CD4-positive, alpha-beta T cell treated with Interleukin-15 for 1 hour (primary cell): ENCODE results near the gene SLC19A2.
"Not testable (repeated sequence)": the region's sequence is repeated elsewhere in the genome, so short reads cannot be mapped to it uniquely, and the experiment has no call there.

Experiments used
- DNase-seq: peaks from one replicate; pipeline ENCODE4 v3.0.0-alpha.2; 2020

The SLC19A2 gene, protein sequence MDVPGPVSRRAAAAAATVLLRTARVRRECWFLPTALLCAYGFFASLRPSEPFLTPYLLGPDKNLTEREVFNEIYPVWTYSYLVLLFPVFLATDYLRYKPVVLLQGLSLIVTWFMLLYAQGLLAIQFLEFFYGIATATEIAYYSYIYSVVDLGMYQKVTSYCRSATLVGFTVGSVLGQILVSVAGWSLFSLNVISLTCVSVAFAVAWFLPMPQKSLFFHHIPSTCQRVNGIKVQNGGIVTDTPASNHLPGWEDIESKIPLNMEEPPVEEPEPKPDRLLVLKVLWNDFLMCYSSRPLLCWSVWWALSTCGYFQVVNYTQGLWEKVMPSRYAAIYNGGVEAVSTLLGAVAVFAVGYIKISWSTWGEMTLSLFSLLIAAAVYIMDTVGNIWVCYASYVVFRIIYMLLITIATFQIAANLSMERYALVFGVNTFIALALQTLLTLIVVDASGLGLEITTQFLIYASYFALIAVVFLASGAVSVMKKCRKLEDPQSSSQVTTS

DNA sequence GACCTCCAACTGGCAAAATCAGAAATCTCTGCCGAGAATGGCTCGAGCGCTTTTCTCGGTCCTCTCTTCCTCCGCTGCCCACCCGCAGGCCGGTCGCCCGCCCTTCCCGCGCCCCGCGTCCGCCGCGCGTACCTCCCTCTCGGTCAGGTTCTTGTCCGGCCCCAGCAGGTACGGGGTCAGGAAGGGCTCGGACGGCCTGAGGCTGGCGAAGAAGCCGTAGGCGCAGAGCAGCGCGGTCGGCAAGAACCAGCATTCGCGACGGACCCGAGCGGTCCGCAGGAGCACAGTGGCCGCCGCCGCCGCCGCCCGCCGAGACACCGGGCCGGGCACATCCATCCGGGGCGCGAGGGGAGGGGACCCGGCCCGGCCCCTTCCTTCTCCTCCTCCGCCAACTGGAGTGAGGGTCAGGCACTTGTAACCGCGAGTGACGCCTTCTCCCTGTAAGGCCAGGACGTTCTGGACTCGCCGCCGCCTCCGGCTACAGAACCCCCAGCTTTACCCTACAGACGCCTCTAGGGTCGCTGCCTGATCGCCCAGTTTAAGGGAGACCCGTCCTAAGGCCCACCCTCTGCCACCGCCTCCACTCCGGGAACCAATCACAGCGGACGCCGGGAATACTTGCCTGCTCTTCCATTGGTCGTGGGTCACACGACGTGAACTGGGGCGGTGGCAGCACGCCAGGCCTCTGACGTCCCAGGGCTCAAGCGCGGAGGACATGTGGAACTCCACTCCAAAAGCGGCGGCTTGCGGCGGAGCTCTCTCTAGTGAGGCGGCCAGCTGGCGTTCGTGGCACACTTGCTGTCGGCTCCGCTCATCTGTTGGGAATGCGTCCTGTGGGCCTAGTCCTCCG, at the start of gene SLC19A2:
SLC19A2 (minus strand) TSS at position 514 of the 850 bp plus-strand sequence; CDS start at position 336, 178 bp downstream.
- peak; percentile 96 for DNase-seq

- DNase-seq = no peak
Observed at GRCh38 chr1:169534653-169535052, 48.9 kb upstream of the SLC19A2 start.

- not testable (repeated sequence) for DNase-seq
Observed at GRCh38 chr1:169533528-169534190, 47.9 kb upstream of the SLC19A2 start.

GRCh38 chr1:169530448-169530847, 44.7 kb upstream of the SLC19A2 start:
- DNase-seq = no peak

GRCh38 chr1:169529068-169529642, 43.4 kb upstream of the SLC19A2 start:
- no peak for DNase-seq

DNA sequence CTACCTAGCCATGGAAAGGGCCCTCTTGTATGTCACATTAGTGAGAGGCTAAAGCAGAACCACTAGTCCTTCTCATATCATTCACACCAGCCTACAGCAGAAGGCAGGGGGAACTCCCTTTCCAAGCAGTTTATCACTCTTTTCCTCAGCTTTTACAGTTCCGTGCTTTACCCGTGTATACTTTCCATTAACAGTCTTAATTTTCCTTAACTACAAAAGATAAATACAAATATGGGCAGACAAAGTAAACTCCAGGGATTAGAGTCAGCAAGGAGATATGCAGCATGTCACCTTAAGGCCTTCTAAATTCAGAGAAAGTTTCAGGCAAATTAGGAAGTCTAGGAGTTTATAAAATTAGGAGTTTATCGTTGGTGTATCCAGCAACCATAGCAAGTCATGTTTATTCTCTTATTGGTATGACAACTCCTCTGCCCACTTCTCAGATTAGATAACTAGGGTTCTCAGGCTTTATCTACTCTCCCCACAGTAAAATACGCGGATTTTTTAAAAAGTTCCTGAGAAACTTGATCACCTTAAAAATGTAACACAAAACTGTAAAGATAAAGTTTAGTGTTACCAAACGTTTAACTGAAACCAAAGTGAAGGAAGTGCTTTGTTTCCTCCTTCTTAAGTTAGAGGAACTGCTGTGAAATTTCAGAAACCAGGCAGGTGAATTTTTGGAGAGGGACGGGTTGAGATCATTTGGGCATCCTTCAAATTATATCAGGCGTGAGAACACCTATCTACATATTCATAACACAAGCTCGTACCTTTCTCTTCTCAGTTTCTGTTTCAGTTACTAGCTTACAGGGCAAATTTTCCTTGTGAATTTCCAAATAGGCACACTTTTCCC, 42.7 kb upstream of the SLC19A2 start:
- DNase-seq = no peak

DNA sequence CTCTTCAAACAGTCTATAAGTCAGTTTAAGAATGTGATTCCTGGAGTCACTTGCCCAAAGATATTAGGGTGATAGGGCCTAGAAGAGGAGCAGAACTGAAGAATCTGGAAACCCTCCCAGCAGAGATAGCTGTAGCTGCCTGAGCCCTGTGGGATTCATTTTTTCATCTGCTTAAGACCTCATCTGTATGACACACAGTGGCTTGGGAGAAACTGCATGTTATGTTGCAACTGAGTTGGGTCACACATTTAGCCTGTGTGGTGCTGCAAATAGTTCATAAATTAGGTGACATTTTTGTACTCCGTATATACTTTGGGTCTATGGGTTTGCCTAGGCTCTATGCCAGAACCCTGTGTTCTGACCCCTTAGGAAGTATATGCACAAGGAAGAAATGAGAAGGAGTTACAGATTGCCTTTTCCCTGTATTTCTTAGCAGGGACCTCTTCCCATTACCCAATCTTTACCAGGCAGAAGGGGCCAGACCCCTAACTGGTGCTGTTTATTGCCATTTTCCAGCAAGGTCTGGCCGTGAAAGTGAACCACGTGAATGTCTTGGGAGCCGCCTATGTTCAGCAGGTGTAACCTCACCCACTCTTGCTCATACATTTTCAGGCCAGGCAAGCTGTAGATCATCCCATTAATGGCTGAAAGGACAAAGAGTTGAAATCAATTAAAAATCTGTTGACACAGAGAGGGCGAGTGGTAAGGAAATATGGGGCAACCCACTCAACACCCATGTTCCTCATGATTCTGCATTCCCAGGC, 41.9 kb upstream of the SLC19A2 start:
- DNase-seq = no peak

DNA sequence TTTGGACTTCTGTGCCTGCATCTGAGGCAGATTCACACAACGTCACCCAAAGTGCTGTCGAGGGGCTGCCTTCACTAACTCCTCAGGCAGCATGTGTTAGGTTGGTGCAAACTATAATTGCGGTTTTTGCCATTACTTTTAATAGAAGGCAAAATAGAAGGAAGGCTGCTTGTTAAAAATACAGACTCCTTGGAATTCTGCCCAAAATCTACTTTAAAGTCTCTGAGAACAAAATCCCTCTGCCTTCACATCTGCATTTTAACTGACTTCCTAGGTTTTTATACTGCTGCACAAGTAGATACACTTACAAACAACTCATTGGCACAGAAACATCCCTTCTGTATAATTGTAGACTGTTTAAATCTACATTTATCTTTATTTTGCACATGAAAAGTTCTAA, 41.3 kb upstream of the SLC19A2 start:
- DNase-seq = no peak

GRCh38 chr1:169526120-169526832, 40.5 kb upstream of the SLC19A2 start:
- DNase-seq = no peak

DNA sequence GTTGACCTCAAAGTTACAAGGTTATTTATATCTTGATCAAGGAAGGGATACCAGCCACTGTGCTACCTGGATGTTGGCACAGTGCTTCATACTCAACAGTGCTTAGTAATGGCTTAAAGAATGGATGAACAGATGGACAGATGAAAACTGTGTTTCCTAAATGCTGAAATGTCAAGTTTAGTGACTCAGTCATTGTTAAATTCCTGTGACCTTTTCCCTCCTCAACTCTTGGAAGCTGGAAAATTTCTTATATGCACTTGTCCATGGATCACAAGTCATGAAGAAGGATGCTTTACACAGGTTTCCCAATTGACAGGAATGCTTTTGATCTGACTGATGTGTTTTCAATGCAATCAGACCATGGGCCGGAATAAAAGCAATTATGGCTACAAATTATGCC, 39.6 kb upstream of the SLC19A2 start:
- no peak for DNase-seq

DNA sequence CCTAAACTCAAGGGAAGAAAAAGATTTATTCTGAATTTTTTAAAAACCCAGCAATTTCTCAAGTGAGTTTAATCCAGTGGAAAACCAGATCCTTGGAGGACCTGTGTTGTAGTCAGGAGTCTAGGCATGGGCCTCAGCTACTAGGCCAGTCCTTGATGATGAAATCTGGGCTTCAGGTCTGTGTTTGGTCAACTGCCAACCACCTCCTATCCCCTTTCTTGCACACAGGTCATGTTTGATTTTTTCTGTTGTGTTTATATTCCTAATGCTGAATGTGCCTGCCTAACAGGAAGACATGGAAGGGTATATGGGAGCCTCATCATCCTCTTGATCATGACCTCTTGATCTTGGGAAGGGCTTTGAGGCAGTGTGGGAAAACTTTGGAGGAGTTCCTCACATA, 38.2 kb upstream of the SLC19A2 start:
- DNase-seq = no peak

DNA sequence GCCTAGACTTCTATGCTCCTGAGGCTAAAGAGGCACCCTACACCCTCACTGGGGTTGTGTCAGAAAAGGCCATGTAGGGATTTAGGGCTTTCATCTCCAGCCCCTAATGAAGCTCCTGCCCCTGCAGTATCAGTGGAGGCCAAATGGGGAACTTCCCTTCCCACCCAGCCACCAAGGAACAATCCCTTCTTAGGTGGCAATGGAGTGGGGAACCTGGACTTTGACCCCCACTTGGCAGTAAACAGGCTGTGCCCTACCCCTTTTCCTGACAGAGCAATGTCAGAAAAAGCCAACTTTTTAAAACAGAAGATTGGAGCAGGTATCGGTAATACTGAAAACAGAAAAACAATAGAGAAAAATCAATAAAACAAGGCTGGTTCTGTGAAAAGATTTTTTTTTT, 35.5 kb upstream of the SLC19A2 start:
- DNase-seq = no peak

DNA sequence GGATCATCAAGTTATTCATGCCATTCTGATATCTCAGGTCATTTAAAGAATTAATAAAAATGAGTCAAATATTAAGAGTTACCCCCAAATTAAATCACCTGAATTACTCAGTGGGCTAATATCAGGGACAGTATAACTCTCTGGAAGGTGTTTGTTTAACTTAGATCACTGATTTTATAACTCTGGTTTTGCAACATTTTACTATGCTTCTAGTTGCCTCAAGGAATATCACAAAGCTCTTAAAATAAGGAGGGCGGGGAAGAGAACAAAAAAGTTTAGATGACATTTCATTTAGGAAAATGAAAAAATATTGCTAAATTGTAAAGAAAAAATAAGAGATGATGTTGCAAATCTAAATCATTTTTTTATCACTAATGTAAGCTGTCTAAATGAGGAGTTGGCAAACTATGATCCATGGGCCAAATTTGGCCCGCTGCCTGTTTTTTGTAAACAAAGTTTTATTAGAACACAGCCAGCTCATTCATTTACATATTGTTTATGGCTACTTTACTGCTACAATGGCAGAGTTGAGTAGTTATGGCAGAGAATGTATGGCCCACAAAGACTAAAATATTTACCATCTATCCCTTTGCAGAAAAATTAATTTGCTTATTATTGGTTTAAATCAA, 31.9 kb upstream of the SLC19A2 start:
- no peak for DNase-seq

DNA sequence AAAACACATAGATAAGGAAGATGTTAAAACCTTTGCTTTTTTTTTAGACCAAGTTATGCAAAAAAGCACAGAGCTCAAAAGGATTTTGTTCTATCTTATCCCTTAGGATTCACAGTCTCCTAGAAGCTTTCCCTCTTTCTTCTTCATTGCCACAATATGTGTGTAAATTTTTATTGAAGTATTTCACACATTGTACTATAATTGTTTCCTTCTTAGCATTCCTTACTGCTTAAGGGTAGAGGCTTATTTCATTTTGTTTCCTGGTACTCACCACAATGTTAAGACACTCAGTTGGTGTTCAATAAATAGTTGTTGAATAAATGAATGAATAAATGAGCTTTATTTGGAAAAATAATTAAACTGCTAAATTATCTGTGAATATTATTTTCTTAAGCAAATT, 29.9 kb upstream of the SLC19A2 start:
- DNase-seq = no peak

DNA sequence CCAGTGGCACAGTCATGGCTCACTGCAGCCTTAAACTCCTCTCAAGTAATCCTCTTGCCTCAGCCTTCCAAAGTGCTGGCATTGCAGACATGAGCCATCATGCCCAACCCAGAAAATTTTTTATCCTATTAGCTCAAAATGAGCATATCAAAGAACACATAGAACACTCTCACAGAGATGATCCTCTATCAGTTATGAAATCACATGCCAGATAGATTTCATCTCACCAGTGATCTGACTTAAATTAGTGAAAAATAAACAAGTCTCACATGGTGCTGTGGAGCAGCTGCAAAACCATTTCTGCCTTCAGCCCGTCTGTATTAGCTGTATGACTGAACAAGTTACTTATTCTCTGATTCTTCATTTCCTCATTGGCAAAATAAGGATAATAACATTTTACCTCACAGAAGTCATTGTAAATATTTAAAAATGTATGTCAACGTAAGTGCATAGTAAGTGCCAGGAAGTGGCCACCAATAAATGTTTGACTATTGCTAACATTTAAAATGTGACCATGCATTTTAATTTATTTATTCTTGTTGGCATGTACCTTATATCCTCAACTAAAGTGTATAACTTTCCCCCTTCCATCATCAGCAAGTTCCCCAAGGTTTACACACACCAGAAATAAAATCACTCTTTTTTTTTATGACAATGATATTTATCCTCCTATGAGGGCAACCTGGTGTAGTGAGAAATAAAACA, 29.0 kb upstream of the SLC19A2 start:
- DNase-seq = no peak

- DNase-seq = no peak
Observed at GRCh38 chr1:169513208-169513607, 27.5 kb upstream of the SLC19A2 start.

DNA sequence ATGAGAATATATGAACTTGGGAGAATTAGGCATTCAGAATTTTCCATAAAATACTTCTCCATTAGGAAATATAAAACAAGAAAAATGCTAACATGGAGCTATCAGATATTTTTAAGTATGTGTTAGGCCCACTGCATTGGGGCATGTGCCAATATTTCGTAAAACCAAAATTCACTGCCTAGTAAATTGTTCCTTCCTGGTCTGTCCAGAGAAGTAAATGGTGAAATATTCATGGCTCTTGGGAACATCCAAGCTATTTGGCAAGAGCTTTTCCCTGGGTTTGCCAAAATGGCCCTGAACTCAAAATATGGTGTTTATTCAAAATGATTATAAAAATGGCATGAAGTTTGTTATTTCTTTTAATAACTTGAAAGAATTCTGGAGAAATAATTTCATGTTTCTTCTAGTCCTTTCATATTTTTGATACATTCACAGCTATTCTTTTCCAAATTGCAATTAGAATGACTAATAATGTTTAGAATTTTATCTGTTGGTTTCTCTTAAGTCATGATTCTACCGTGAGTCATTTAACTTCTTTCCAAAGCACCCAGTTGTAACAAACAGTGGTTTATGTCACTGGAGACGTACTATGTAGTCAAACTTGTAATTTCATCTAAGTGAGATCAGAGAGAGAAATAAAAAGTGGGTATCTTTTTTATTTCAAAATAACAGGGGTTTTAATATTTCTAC, 25.7 kb upstream of the SLC19A2 start:
- no peak for DNase-seq

DNA sequence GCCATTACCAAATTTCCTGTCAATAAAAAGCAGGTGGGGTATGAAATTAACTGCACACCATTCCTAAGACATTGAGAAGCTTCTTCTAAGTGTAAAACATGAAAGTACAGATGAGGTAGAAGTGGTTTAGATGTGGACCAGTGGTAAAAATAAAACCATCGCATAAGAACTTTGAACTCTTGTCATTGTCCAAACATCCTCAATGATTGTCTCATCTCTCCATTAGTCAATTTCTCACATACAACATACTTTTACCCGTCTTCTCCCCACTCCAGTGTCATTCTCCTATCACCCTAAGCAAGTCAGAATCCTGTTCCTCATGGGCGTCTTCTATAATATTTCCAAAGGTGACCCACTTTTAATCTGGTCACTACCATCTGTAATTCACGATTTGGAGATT, 24.3 kb upstream of the SLC19A2 start:
- DNase-seq = no peak

DNA sequence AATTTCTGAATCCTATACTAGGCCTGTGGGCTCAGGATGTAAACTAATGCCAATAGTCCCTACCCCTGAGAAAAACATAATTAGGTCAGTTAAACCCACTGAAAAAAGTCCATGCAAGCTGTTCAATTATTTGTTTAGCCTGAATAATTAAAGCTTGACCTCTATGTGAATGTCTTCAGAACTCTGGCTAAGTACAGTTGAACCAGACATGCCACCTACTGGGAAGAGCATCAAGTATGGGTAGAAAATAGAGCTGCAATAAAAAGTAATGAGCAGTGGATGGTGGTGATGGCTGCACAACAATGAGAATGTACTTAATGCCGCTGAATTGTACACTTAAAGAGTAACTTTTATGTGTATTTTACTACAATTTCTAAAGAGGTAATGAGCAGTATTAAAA, 23.6 kb upstream of the SLC19A2 start:
- no peak for DNase-seq
